SK-N-DZ (cell line): ENCODE measurements around the gene GRWD1.
A peak's percentile ranks its signal among the peaks of the same experiment; 100 is the strongest.

Source experiments
- DNase-seq: peaks from one replicate; pipeline ENCODE4 v3.0.0-alpha.2; 2015; ENCODE audit warnings: low spot score

GRWD1 gene

DNA sequence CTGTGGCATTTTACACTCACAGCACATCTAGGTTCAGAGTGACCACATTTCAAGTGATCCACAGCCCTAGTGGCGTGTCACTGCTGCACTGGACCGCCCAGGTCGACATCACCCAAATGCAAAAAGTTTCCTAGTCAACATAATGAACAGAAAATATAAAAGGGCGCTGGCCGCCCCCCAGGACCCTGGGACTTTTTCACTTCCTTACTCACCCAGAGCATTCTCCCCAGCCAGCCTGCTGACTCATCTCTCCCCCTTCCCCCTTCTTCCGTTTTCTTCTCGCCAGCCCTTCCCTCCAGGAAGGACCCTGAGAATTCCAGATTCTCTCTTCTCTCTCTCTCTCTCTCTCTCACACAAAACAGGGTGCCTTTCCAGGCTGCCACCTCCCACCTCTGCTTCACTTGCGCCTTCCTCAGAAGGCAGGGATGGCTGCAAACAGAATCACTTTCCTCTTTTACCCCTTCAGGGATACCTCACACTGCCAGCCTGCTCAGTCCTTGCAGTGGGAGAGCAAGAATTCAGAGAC lies 21.0 kb upstream of the GRWD1 start:
- DNase-seq = no peak

DNA sequence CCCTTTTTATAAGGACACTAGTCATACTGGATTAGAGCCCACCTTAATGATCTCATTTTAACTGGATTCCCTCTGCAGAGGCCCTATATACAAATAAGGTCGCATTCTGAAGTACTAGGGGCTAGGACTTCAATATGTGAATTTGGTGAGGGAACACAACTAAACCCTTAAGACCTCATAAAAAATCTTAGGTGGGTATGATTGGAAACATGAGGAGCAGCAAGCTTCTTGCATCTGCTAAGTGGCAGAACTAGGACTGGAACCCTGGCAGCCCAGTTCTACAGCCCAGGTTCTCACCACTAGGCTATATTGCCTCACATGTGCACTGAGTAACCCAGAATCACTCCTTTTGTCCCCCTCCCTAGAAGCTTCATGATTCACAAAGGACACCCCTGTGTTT lies 17.1 kb upstream of the GRWD1 start:
- no peak for DNase-seq

DNA sequence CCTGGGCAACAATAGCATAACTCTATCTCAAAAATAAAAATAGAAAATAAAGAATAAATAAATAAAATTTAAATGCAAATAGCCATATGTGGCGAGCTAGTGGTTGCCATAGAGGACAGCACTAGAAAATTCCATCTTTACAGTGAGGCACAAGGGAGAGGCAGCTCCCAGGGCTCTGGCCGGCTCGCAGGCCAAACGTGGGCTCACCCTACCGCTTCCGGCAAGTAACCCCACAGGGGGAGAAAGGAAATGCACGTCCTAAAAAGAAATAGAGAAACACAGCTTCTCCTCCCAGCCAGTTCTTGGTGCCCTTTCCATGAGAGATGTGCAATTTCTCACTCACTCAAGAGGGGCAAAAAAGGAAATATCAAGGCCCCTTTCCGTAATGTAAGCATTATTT lies 12.4 kb upstream of the GRWD1 start:
- no peak for DNase-seq

DNA sequence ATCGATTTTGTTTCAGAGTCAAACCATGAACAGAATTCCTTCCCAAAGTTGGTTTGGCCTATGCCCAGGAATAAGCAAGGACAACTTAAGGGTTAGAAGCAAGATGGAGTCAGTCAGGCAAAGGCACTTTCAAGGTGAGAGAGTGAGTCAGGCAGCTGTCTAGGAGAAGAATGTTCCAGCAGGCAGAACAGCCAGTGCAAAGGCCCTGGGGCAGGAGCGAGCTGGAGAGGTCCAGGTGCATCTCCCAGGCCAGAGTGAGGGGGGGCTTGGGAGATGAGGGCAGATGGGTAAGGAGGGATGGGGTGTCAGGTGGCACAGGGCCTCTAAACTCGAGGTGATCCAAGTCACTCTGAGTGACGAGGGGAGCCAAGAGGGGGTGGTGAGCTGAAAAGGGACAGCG lies 9.2 kb upstream of the GRWD1 start:
- DNase-seq = no peak

DNA sequence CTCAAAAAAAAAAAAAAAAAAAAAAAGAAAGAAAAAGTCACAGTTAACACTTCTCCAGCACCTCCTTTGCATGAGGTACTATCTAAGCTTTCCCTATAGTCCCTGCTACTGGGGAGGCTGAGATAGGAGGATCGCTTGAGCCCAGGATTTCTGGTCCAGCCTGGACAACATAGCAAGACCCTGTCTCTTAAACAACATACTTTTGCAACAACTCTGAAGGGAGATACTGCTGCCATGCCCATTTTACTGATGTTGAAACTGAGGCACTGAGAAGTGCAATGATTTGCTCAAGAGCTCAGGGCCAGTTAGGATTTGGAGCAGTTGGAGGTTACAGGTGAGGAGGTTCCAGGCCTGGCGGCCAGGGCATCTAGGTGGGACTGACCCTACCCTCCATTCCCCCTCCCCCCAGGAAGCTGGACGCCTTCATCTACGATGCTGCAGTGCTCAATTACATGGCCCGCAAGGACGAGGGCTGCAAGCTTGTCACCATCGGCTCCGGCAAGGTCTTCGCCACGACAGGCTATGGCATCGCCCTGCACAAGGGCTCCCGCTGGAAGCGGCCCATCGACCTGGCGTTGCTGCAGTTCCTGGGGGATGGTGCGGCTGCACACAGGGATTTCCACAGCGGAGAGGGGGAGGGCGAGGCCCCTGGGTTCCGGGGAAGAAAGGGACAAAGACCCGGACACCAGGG lies 4.3 kb upstream of the GRWD1 start:
- no peak for DNase-seq

DNA sequence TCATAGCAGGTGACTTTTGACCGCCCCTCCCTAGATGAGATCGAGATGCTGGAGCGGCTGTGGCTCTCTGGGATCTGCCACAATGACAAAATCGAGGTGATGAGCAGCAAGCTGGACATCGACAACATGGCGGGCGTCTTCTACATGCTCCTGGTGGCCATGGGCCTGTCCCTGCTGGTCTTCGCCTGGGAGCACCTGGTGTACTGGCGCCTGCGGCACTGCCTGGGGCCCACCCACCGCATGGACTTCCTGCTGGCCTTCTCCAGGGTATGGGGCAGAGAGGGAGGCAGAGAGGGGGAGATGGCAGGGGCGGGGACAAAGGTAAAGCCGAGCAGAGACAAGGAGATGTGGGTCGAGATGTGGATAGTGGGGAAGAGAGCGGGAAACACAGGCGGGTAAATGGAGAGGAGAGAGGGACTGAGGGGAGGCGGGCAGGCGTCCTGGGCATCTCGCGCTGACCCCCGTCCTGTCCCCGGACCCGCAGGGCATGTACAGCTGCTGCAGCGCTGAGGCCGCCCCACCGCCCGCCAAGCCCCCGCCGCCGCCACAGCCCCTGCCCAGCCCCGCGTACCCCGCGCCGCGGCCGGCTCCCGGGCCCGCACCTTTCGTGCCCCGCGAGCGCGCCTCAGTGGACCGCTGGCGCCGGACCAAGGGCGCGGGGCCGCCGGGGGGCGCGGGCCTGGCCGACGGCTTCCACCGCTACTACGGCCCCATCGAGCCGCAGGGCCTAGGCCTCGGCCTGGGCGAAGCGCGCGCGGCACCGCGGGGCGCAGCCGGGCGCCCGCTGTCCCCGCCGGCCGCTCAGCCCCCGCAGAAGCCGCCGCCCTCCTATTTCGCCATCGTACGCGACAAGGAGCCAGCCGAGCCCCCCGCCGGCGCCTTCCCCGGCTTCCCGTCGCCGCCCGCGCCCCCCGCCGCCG lies 3.4 kb upstream of the GRWD1 start:
- no peak for DNase-seq

DNA sequence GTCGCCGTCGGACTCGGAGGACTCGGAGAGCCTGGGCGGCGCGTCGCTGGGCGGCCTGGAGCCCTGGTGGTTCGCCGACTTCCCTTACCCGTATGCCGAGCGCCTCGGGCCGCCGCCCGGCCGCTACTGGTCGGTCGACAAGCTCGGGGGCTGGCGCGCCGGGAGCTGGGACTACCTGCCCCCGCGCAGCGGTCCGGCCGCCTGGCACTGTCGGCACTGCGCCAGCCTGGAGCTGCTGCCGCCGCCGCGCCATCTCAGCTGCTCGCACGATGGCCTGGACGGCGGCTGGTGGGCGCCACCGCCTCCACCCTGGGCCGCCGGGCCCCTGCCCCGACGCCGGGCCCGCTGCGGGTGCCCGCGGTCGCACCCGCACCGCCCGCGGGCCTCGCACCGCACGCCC lies 2.5 kb upstream of the GRWD1 start:
- no peak for DNase-seq

DNA sequence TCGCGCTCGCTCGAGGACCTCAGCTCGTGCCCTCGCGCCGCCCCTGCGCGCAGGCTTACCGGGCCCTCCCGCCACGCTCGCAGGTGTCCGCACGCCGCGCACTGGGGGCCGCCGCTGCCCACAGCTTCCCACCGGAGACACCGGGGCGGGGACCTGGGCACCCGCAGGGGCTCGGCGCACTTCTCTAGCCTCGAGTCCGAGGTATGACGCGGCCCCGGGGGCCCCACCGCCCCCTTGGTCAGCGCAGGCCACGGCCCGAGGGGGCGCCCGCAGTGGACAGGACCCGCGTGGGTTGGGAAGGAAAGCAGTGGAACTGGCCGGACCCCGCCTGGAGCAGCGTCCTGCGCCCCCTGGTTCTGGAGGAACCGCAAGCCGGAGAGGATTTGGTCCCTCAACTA lies 2.1 kb upstream of the GRWD1 start:
- DNase-seq = no peak

DNA sequence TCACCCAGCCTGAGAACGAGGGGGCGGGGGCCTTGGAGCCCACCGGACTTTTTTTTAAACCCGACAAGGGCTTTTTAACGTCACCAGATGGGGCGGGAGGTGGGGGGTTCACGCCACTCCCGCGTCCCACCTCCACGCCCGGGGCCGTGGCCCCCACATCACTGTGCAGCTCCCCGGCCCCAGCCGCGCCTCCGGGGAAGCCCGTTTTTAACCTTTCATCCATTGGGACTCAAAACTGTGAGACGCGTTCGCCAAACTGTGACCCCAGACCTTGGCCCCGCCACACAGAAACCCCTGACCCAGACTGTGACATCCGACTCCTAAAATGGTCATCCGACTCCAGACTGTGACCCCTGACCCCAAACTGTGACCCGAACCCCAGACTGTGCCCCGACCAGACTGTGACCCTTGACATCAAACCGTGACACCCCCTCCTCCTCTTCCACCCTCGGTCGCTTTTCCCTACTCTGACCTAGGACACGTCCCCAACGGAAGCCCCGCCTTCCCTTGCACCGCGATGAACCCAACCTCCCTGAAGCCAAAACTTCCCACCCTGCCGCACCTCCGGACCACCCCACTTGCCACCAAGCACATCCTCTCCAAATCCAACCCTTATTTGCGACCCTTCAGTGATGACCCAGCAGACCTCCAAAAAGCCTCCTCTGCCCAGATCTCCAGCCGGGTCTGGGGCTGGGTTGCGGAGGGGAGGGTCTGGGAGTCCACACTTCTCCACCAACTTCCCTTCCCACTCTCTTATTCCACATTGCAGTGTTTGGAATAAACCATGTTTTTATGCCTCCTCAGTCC lies 1.5 kb upstream of the GRWD1 start:
- DNase-seq = no peak

DNA sequence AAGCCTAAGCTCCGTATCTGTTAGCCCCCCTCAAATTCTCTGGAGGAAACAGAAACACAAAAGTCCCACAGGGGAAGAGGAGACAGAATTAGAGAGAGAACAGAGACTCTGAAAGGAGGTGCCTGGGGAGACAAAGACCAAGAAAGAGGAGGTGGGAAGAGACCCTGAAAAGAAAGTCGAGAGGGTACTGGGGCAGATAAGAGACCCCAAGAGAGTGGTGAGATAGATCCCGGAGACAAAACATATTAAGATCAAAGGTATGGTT lies 915 bp upstream of the GRWD1 start:
- no peak for DNase-seq

DNA sequence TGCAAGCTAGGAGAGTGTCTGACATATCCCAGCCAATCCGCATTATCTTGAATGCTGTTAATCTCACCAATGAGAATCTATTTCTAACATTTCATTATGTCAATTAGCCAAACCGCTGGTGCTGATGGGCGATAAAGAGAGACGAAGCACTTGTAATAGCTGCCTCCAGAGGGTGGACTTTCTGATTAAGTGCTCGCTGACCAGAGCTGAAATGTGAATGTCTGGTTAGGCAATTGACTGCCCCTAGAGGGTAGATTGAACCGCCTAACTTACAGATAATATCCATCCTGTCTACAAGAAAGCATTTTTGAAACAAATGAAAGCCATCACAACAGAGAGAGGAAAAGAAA lies 552 bp upstream of the GRWD1 start:
- peak; percentile 80 for DNase-seq

DNA sequence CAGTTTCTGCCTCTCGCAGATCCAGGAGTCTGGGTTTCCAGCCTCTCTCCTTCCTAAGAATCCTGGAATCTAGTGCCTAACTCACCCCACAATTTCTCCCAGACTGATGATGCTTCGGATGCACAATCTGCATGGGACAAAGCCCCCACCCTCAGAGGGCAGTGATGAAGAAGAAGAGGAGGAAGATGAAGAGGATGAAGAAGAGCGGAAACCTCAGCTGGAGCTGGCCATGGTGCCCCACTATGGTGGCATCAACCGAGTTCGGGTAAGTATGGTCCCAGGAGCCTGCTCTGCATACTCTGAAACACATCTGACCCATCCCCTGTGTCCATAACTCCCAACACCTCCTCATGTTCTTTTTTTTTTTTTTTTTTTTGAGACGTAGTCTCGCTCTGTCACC lies 796 bp downstream of the GRWD1 start:
- no peak for DNase-seq

DNA sequence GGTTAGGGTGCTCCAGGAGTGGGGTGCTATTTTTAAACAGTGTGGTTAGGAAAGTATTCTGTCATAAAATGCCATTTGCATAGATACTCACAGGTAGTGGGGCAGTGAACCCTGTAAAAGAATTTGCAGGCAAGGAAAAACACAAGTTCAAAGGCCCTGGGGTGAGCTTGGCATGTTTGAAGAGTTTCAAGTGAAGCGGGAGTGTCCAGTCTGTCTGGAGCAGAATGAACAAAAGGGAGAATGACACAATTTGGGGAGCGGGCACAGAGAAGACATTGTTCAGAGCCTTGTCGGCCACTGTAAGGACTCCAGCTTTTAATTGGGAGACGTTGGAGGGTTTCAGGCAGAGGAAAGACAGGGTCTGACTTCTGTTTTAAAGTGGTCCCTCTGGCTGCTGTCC lies 2.8 kb downstream of the GRWD1 start:
- DNase-seq = no peak

DNA sequence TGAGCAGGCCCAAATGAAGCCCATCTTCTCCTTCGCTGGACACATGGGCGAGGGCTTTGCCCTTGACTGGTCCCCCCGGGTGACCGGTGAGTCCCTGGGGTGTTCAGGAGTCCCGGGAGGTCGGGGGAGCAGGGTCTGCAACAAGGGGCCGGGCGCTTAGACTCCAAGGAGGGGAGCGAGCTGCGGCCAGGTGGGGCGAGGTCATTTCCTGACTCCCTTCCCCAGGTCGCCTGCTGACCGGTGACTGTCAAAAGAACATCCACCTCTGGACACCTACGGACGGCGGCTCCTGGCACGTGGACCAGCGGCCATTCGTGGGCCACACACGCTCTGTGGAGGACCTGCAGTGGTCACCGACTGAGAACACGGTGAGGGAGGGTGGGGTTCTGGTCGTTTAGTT lies 4.7 kb downstream of the GRWD1 start:
- DNase-seq = no peak

DNA sequence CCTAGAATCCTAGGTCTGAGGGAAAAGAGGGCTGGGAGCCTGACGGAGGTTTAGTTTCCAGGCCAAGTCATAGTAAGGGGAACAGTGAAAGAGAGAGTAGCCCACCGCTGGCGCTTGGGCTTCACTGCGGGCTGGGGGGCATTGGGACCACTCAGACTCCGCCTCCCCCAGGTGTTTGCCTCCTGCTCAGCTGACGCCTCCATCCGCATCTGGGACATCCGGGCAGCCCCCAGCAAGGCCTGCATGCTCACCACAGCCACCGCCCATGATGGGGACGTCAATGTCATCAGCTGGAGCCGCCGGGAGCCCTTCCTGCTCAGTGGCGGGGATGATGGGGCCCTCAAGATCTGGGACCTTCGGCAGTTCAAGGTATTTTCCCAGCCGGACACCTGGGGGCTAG lies 5.1 kb downstream of the GRWD1 start:
- no peak for DNase-seq

DNA sequence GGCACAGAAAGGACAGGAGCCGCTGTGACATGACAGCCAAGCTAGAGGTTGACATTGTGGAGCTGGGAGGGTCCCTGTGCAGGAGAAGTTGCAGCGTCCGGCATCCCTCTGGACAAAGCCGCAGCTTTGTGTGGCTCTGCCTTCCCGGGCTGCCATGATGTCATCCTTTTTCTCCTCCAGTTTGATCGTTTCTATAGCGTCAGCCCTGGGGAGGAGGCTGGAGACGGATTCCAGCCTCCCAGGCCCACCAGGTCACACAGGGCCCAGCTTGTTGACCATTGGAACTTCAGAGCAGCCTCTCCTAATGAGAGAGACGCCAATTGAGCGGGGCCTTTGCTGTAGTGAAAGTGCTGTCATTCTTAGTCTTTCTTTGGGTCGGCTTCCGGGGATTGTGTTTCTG lies 5.8 kb downstream of the GRWD1 start:
- DNase-seq = no peak

DNA sequence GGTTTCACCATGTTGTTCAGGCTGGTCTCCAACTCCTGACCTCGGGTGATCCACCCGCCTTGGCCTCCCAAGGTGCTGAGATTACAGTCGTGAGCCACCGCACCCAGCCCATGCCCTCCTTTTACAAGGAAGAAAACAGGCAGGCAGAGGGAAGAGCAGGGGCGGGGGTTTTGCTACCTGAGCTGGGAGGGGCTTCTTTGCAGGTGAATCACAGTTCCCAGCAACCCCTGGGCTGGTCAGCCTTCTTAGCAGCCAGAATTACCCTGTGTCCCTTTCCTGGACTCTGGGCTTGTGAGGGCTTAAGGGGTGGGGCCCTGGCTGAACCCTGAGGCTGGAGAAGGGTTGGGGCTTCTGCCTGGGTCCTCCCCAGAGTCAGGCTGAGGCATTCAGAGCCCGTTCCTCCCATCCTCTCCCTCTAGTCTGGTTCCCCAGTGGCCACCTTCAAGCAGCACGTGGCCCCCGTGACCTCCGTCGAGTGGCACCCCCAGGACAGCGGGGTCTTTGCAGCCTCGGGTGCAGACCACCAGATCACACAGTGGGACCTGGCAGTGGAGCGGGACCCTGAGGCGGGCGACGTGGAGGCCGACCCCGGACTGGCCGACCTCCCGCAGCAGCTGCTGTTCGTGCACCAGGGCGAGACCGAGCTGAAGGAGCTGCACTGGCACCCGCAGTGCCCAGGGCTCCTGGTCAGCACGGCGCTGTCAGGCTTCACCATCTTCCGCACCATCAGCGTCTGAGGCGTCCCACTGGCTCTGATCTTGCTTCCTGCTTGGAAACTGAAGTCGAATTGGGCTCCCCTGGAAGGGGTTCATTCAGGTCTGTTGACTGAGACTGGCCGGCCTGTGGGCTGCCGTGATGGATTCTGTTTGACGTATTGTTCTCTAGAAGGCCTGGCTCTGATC lies 6.8 kb downstream of the GRWD1 start:
- no peak for DNase-seq

DNA sequence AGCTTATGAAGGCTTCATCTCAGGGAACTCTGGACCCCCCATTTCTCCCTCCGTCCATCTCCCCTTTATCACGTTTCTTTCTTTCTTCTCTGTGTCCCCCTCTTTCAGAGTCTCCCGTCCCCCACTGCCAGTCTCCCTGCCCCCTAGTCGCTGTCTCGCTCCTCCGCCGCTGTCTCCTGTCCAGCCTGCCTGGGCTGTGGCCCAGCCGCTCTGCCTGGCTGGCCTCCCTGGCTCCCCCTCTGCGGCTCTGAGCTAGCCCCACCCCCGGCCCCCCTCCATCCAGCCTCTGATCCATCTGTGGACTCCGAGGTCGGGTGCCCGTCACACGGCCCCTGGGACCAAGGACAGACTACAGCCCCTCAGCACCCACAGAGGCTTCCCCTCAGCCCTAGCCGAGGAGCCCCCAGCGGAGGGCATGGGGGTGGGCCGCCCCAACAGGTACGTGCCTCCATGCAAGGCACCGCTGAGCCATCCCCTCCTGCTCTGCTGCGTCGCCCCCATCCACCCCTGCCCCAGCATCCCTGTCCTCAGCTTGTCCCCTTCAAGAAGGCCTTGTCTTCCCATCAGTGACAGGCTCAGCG lies 8.5 kb downstream of the GRWD1 start:
- DNase-seq = no peak

DNA sequence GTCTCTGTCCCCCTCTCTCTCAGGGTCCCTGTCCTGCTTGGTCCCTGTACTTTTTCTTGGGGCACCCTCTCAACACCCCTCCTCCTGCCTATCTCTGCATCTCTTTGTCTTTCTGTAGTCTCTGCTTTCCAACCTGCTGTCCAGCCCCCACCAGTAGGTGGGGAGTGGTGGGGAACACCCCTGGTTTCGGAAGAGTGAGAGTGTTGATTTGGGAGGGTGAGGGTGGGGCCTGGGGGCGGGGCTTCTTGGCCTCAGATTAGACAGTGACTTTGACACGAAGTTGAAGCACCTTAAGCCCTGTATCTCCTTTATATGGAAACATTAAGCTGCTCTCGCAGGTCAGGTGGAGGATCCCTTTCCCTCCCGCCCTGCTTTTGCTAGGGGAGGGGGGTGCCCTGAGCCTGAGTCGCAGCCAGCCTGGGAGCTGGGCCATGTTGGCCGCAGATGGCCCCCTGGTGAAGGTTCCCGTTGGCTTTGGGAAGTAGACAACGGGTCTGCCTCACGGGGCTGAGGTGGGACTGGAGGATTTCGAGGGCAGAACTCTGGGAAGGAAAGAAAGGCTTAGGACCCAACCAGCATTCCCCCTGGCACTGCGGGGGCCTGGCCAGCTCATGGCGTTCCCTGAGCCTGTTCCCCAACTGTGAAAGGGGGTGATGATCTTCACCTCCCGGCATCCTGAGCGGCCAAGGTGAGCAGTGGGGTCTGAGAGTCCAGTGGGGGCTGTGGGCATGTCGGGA lies 9.6 kb downstream of the GRWD1 start, which contains the start of gene KCNJ14:
KCNJ14 (plus strand) TSS at position 404 of the 737 bp plus-strand sequence. CDS start 6,151 bp downstream, outside the sequence.
- no peak for DNase-seq

DNA sequence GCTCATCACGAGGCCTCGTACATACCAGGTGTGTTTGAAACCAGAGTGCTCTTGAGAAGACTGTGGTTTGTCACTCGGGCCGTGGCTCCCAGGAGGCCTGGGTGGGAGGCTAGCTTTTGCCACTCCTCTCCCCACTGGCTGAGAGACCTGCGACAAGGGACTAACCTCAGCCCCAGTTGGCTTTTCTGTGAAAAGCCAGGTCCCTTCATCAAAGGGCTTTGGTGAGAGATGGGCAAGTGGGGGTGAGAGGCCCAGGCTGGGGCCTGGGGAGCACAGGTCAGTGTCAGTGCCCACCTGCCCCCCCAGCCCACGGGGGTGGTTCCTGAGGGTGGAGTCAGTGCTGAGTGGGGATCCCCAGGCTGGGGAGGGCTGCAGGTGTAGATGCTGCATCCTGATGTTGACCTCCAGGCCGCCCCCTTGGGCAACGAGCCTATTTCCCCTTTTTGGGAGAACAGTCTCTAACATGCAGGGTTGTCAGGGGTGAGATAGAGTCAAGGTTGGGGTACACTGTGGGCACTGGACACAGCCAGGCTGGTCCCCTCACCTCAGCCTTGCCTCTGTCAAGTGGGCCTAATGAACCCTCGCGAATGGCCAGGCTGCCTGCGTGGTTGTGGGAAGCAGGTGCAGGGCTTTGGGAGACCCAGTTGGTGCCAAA lies 10.3 kb downstream of the GRWD1 start:
- DNase-seq = no peak
